IPS-18c (cell line): ENCODE data around the gene SMG5.
A peak's percentile ranks its signal among the peaks of the same experiment; 100 is the strongest.
"Not testable (repeated sequence)": the region's sequence is repeated elsewhere in the genome, so short reads cannot be mapped to it uniquely, and the experiment has no call there.

Experiments used
- H3K4me3 ChIP-seq: 2 replicates; pipeline ENCODE4 v1.7.0; 2013; ENCODE audit warnings: low read depth, mild to moderate bottlenecking, low read length, moderate library complexity; ENCODE audit not compliant: insufficient read depth
- H3K9me3 ChIP-seq: one replicate; pipeline ENCODE4 v1.6.1; 2013; ENCODE audit warnings: mild to moderate bottlenecking, low read length, moderate library complexity; ENCODE audit not compliant: control insufficient read depth, insufficient read depth

Gene SMG5

GRCh38 chr1:156282479-156283222 is at the start of gene SMG5:
Gene SMG5, minus strand, starts transcription at chr1:156282825. Its CDS starts 145 bp downstream, at chr1:156282680.
- peak within 1 kb of the TSS; percentile 87 for H3K4me3 ChIP-seq
- no peaks in the 10 kb centered on the region for H3K9me3 ChIP-seq

- not testable (repeated sequence) for H3K9me3 ChIP-seq, H3K4me3 ChIP-seq
Observed at GRCh38 chr1:156323179-156323578, 40.6 kb upstream of the SMG5 start.

GRCh38 chr1:156320560-156320959 is 37.9 kb upstream of the SMG5 start:
- Histone ChIP-seq H3K9me3 (no peaks in the 10 kb centered on the region), H3K4me3 (no peak overlapping the region)

- H3K9me3 ChIP-seq, result no peaks in the 10 kb centered on the region
- no peak overlapping the region for H3K4me3 ChIP-seq
Observed at GRCh38 chr1:156319664-156320063, 37.0 kb upstream of the SMG5 start.

- H3K9me3 ChIP-seq, result no peaks in the 10 kb centered on the region
Observed at GRCh38 chr1:156316909-156317308, 34.3 kb upstream of the SMG5 start.

GRCh38 chr1:156310962-156311361 is 28.3 kb upstream of the SMG5 start:
- H3K4me3 ChIP-seq, result no peak overlapping the region
- H3K9me3 ChIP-seq, result no peaks in the 10 kb centered on the region

More at GRCh38 chr1:156316909-156317308, 34.3 kb upstream of the SMG5 start:
- H3K4me3 ChIP-seq, result no peak overlapping the region

GRCh38 chr1:156308078-156308477 is 25.5 kb upstream of the SMG5 start:
- no peak overlapping the region for H3K4me3 ChIP-seq
- no peaks in the 10 kb centered on the region for H3K9me3 ChIP-seq

GRCh38 chr1:156305215-156305614 is 22.6 kb upstream of the SMG5 start:
- peaks cover 2% of the 10 kb centered on the region for H3K9me3 ChIP-seq
- no peak overlapping the region for H3K4me3 ChIP-seq

GRCh38 chr1:156303241-156303640 is 20.6 kb upstream of the SMG5 start:
- H3K4me3 ChIP-seq, result no peak overlapping the region
- peaks cover 2% of the 10 kb centered on the region for H3K9me3 ChIP-seq

- H3K9me3 ChIP-seq, result peaks cover 2% of the 10 kb centered on the region
Observed at GRCh38 chr1:156298852-156299357, 16.3 kb upstream of the SMG5 start, which contains the start of gene VHLL. Gene VHLL, minus strand, starts transcription at chr1:156299307. Its CDS starts 118 bp downstream, at chr1:156299189.

GRCh38 chr1:156295391-156295947 is 12.8 kb upstream of the SMG5 start, which contains the start of gene GLMP:
Gene GLMP, minus strand, starts transcription at chr1:156295679. Its CDS starts 34 bp downstream, at chr1:156295645.
- Histone ChIP-seq H3K4me3 (peak within 1 kb of the TSS; percentile 71), H3K9me3 (peaks cover 2% of the 10 kb centered on the region)

More at GRCh38 chr1:156298852-156299357, 16.3 kb upstream of the SMG5 start, which contains the start of gene VHLL:
- no peak within 1 kb of the TSS for H3K4me3 ChIP-seq

- Histone ChIP-seq H3K9me3 (peaks cover 2% of the 10 kb centered on the region), H3K4me3 (no peak overlapping the region)
Observed at GRCh38 chr1:156293895-156294294, 11.3 kb upstream of the SMG5 start.

GRCh38 chr1:156293098-156293434 is 10.4 kb upstream of the SMG5 start:
- Histone ChIP-seq H3K9me3 (peaks cover 2% of the 10 kb centered on the region), H3K4me3 (no peak overlapping the region)

GRCh38 chr1:156291226-156292061 is 8.8 kb upstream of the SMG5 start:
- Histone ChIP-seq H3K4me3 (peak overlapping the region; percentile 43), H3K9me3 (peaks cover 2% of the 10 kb centered on the region)

- Histone ChIP-seq H3K4me3 (no peak overlapping the region), H3K9me3 (peaks cover 2% of the 10 kb centered on the region)
Observed at GRCh38 chr1:156289857-156290256, 7.2 kb upstream of the SMG5 start.

GRCh38 chr1:156286061-156286460 is 3.4 kb upstream of the SMG5 start:
- Histone ChIP-seq H3K9me3 (no peaks in the 10 kb centered on the region), H3K4me3 (no peak overlapping the region)

GRCh38 chr1:156285437-156285836 is 2.8 kb upstream of the SMG5 start:
- Histone ChIP-seq H3K9me3 (no peaks in the 10 kb centered on the region), H3K4me3 (no peak overlapping the region)
